Measurements from ENCODE around the gene USP17L11. TPM values are rescaled to one million over a fixed set of nuclear protein-coding genes. Genes with fewer than 3 reads are reported as not detected.
"Not testable (repeated sequence)": the region's sequence is repeated elsewhere in the genome, so short reads cannot be mapped to it uniquely, and the experiment has no call there.

Gene USP17L11
- total RNA-seq (not detected), polyA plus RNA-seq (not detected)
- long read RNA-seq, donor 1: 0 reads
- long read RNA-seq, donor 2: 0 reads
- long read RNA-seq, donor 3: 0 reads
- long read RNA-seq, donor 4: 0 reads

DNA sequence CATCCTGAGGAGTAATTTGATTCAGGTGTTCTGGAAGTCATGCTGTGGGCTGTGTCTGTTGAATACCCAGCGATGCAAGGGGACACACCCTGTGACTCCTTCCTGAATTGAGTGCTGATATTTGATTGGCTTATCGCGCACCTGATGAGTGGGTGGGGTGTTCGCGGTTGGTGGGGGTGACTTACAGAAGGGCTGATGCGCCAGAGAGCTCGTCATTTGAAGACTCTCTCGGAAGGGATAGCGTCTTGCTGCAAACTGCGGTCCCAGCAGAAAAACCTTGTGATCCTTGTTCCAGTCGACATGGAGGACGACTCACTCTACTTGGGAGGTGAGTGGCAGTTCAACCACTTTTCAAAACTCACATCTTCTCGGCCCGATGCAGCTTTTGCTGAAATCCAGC lies at the start of gene USP17L11:
Gene USP17L11, plus strand, starts transcription at position 301 of the 400 bp plus-strand sequence. Its CDS starts 0 bp downstream, at position 301.
- ATAC-seq; H3K9me3 ChIP-seq (ENCODE audit: control insufficient read depth, low read length); intact Hi-C loops (cut with DNase I); H3K27ac ChIP-seq (ENCODE audit: low read length); H3K4me1 ChIP-seq (ENCODE audit: control insufficient read depth, insufficient read depth, low read length); H3K4me3 ChIP-seq (ENCODE audit: low read length); H3K27me3 ChIP-seq (ENCODE audit: control insufficient read depth, insufficient read depth); DNase-seq: not testable (repeated sequence)
- 89% methylated on average over 8 of the region's 14 CpGs for whole genome bisulfite sequencing

GRCh38 chr4:9165990-9166389 lies 49.2 kb upstream of the USP17L11 start:
- WGBS: 16% methylated on average over 8 of the region's 8 CpGs
- H3K4me3 ChIP-seq (ENCODE audit: low read length); DNase-seq; H3K4me1 ChIP-seq (ENCODE audit: control insufficient read depth, insufficient read depth, low read length); H3K27ac ChIP-seq (ENCODE audit: low read length); intact Hi-C loops (cut with DNase I); ATAC-seq; H3K27me3 ChIP-seq (ENCODE audit: control insufficient read depth, insufficient read depth); H3K9me3 ChIP-seq (ENCODE audit: control insufficient read depth, low read length): not testable (repeated sequence)

DNA sequence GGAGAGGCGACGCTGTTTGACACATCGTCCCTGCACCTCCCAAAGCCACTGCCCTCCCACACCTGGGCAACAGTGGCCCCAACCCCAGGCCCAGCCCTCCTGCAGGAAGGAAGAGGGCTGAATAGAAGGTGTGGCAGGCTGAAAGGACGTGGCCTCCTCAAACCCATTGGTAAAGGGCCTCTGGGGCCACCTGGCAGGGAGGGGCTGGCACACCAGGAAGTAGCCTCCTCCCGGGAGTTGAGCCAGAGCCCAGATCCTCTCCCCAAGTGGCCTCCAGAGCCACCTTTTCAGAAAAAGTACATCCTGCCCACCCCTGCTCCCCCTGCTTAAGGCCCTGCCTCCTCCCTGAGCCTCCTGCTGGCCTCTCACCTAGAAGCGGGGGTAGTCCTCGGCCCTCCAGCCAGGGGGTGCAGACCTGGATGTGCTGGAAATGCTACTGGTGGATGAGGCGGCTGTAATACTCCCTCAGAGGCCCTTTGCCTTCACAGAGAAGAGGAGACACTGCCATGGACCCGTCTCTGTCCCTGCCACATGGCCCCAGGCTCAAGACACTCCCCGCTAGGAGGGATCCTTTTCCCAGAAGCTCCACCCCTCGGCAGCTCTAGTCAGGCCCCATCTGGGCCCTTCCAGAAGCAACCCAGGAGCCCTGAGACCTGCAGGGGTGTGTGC lies 45.3 kb upstream of the USP17L11 start, which contains the start of gene FAM90A26:
Gene FAM90A26, plus strand, starts transcription at position 619 of the 669 bp plus-strand sequence. CDS start 2,764 bp downstream, outside the sequence.
- ATAC-seq; H3K27me3 ChIP-seq (ENCODE audit: control insufficient read depth, insufficient read depth); intact Hi-C loops (cut with DNase I); H3K4me1 ChIP-seq (ENCODE audit: control insufficient read depth, insufficient read depth, low read length); H3K4me3 ChIP-seq (ENCODE audit: low read length); H3K27ac ChIP-seq (ENCODE audit: low read length); DNase-seq; H3K9me3 ChIP-seq (ENCODE audit: control insufficient read depth, low read length): not testable (repeated sequence)
- WGBS: 76% methylated on average over 10 of the region's 11 CpGs

DNA sequence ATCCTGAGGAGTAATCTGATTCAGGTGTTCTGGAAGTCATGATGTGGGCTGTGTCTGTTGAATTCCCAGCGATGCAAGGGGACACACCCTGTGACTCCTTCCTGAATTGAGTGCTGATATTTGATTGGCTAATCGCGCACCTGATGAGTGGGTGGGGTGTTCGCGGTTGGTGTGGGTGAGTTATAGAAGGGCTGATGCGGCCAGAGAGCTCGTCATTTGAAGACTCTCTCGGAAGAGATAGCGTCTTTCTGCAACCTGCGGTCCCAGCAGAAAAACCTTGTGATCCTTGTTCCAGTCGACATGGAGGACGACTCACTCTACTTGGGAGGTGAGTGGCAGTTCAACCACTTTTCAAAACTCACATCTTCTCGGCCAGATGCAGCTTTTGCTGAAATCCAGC lies 4.8 kb upstream of the USP17L11 start, which contains the start of gene USP17L10:
Gene USP17L10, plus strand, starts transcription at position 301 of the 400 bp plus-strand sequence. Its CDS starts 0 bp downstream, at position 301.
- intact Hi-C loops (cut with DNase I); H3K27ac ChIP-seq (ENCODE audit: low read length); ATAC-seq; DNase-seq; H3K4me3 ChIP-seq (ENCODE audit: low read length); H3K27me3 ChIP-seq (ENCODE audit: control insufficient read depth, insufficient read depth); H3K9me3 ChIP-seq (ENCODE audit: control insufficient read depth, low read length); H3K4me1 ChIP-seq (ENCODE audit: control insufficient read depth, insufficient read depth, low read length): not testable (repeated sequence)
- 86% methylated on average over 11 of the region's 13 CpGs for WGBS

- H3K27ac ChIP-seq (ENCODE audit: low read length); intact Hi-C loops (cut with DNase I); H3K4me1 ChIP-seq (ENCODE audit: control insufficient read depth, insufficient read depth, low read length); H3K4me3 ChIP-seq (ENCODE audit: low read length); H3K27me3 ChIP-seq (ENCODE audit: control insufficient read depth, insufficient read depth); ATAC-seq; H3K9me3 ChIP-seq (ENCODE audit: control insufficient read depth, low read length): not testable (repeated sequence)
- 83% methylated on average over 11 of the region's 14 CpGs for WGBS
- DNase-seq: peak; percentile 0 to 25 (median 18)
Measured at GRCh38 chr4:9214701-9215100, 504 bp upstream of the USP17L11 start.

DNA sequence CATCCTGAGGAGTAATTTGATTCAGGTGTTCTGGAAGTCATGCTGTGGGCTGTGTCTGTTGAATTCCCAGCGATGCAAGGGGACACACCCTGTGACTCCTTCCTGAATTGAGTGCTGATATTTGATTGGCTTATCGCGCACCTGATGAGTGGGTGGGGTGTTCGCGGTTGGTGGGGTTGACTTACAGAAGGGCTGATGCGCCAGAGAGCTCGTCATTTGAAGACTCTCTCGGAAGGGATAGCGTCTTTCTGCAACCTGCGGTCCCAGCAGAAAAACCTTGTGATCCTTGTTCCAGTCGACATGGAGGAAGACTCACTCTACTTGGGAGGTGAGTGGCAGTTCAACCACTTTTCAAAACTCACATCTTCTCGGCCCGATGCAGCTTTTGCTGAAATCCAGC lies 4.6 kb downstream of the USP17L11 start, which contains the start of gene USP17L12:
Gene USP17L12, plus strand, starts transcription at position 301 of the 400 bp plus-strand sequence. Its CDS starts 0 bp downstream, at position 301.
- H3K27me3 ChIP-seq (ENCODE audit: control insufficient read depth, insufficient read depth); DNase-seq; H3K4me1 ChIP-seq (ENCODE audit: control insufficient read depth, insufficient read depth, low read length); H3K27ac ChIP-seq (ENCODE audit: low read length); H3K9me3 ChIP-seq (ENCODE audit: control insufficient read depth, low read length); ATAC-seq; intact Hi-C loops (cut with DNase I); H3K4me3 ChIP-seq (ENCODE audit: low read length): not testable (repeated sequence)
- WGBS: no CpG with 5 or more reads among the region's 13 CpGs

- H3K4me3 ChIP-seq (ENCODE audit: low read length); H3K27me3 ChIP-seq (ENCODE audit: control insufficient read depth, insufficient read depth); H3K9me3 ChIP-seq (ENCODE audit: control insufficient read depth, low read length); H3K4me1 ChIP-seq (ENCODE audit: control insufficient read depth, insufficient read depth, low read length); H3K27ac ChIP-seq (ENCODE audit: low read length); DNase-seq; intact Hi-C loops (cut with DNase I); ATAC-seq: not testable (repeated sequence)
- no CpG with 5 or more reads among the region's 14 CpGs for WGBS
Measured at GRCh38 chr4:9224596-9224995, 9.4 kb downstream of the USP17L11 start, which contains the start of gene USP17L13. Gene USP17L13, plus strand, starts transcription at chr4:9224896. Its CDS starts 0 bp downstream, at chr4:9224896.

- DNase-seq: peak in 1 of 3 donors; percentile 10
- ATAC-seq; H3K27me3 ChIP-seq (ENCODE audit: control insufficient read depth, insufficient read depth); H3K27ac ChIP-seq (ENCODE audit: low read length); H3K4me3 ChIP-seq (ENCODE audit: low read length); intact Hi-C loops (cut with DNase I); H3K4me1 ChIP-seq (ENCODE audit: control insufficient read depth, insufficient read depth, low read length); H3K9me3 ChIP-seq (ENCODE audit: control insufficient read depth, low read length): not testable (repeated sequence)
- WGBS: 84% methylated on average over 5 of the region's 8 CpGs
Measured at GRCh38 chr4:9230249-9230648, 15.0 kb downstream of the USP17L11 start.

- H3K27me3 ChIP-seq (ENCODE audit: control insufficient read depth, insufficient read depth); H3K4me1 ChIP-seq (ENCODE audit: control insufficient read depth, insufficient read depth, low read length); DNase-seq; H3K27ac ChIP-seq (ENCODE audit: low read length); ATAC-seq; intact Hi-C loops (cut with DNase I); H3K9me3 ChIP-seq (ENCODE audit: control insufficient read depth, low read length); H3K4me3 ChIP-seq (ENCODE audit: low read length): not testable (repeated sequence)
- WGBS: no CpG with 5 or more reads among the region's 15 CpGs
Measured at GRCh38 chr4:9234085-9234484, 18.9 kb downstream of the USP17L11 start, which contains the start of gene USP17L15. Gene USP17L15, plus strand, starts transcription at chr4:9234385. Its CDS starts 0 bp downstream, at chr4:9234385.

DNA sequence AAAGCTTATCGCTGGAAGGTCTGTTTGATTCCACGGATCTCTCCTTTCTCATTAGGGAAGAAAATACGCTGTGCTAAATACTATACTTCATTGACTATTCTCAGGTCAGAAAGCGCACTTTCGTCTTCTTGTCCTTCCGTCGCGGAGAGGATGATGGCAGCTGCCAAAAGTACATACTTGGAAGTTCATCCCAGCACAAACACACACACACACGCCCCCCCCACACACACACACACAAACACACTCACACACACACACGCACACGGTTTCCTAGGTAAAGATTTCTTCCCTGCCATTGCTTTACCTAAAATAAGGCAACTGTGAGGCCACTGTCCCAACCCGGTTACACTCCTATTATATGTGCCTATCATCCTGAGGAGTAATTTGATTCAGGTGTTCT lies 23.3 kb downstream of the USP17L11 start:
- ATAC-seq; H3K27me3 ChIP-seq (ENCODE audit: control insufficient read depth, insufficient read depth); H3K4me1 ChIP-seq (ENCODE audit: control insufficient read depth, insufficient read depth, low read length); H3K27ac ChIP-seq (ENCODE audit: low read length); H3K9me3 ChIP-seq (ENCODE audit: control insufficient read depth, low read length); H3K4me3 ChIP-seq (ENCODE audit: low read length); intact Hi-C loops (cut with DNase I): not testable (repeated sequence)
- WGBS: 85% methylated on average over 11 of the region's 12 CpGs
- peak; percentile 2 to 10 (median 9) for DNase-seq

DNA sequence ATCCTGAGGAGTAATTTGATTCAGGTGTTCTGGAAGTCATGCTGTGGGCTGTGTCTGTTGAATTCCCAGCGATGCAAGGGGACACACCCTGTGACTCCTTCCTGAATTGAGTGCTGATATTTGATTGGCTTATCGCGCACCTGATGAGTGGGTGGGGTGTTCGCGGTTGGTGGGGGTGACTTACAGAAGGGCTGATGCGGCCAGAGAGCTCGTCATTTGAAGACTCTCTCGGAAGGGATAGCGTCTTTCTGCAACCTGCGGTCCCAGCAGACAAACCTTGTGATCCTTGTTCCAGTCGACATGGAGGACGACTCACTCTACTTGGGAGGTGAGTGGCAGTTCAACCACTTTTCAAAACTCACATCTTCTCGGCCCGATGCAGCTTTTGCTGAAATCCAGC lies 28.4 kb downstream of the USP17L11 start, which contains the start of gene USP17L17:
Gene USP17L17, plus strand, starts transcription at position 301 of the 400 bp plus-strand sequence. Its CDS starts 0 bp downstream, at position 301.
- intact Hi-C loops (cut with DNase I); H3K9me3 ChIP-seq (ENCODE audit: control insufficient read depth, low read length); ATAC-seq; DNase-seq; H3K27me3 ChIP-seq (ENCODE audit: control insufficient read depth, insufficient read depth); H3K27ac ChIP-seq (ENCODE audit: low read length); H3K4me1 ChIP-seq (ENCODE audit: control insufficient read depth, insufficient read depth, low read length); H3K4me3 ChIP-seq (ENCODE audit: low read length): not testable (repeated sequence)
- WGBS: 85% methylated on average over 5 of the region's 14 CpGs
